Mucosa of descending colon (tissue), 3 donors: Measurements from ENCODE around the gene TMEM231. TPM values are rescaled to one million over a fixed set of nuclear protein-coding genes. Genes with fewer than 3 reads are reported as not detected.
A peak's percentile ranks its signal among the peaks of the same experiment; 100 is the strongest.

Experiments
- ATAC-seq: fragments of 200-7000 bp; cut with Tn5 transposase; one replicate; pipeline ENCODE4 v1.9.1; 2020; ENCODE audit warnings: mild to moderate bottlenecking, moderate library complexity
- DNase-seq, 3 donors: peaks; one replicate each; pipeline ENCODE4 v3.0.0-alpha.2; 2020
- H3K36me3 ChIP-seq: fragments of 200-600 bp; one replicate; pipeline ENCODE4 v1.8.0; 2021; ENCODE audit warnings: low read depth, mild to moderate bottlenecking
- H3K4me1 ChIP-seq: fragments of 200-600 bp; one replicate; pipeline ENCODE4 v1.8.0; 2021; ENCODE audit warnings: low read depth, mild to moderate bottlenecking
- H3K4me3 ChIP-seq: fragments of 200-600 bp; one replicate; pipeline ENCODE4 v1.8.0; 2021; ENCODE audit warnings: mild to moderate bottlenecking
- H3K9me3 ChIP-seq: fragments of 200-600 bp; one replicate; pipeline ENCODE4 v1.8.0; 2021; ENCODE audit warnings: mild to moderate bottlenecking
- intact Hi-C, 2 donors: fragments of 100-400 bp; cut with DNase I in 1 of 2; cut with micrococcal nuclease in 1 of 2; formaldehyde crosslinking; loops; one replicate each; pipeline versions ENCODE4 v1.11.0 to v1.11.1; 2022; cut with DNase I, micrococcal nuclease
- total RNA-seq, 3 donors: library from RNA; stranded (reverse); fragmentation: NEBNext Ultra II Directional in 2 of 3; extraction: Animal tissue kit (Norgen Biotek cat#: 25700) in 2 of 3; gene quantifications; one replicate each; pipeline versions ENCODE4 v1.2.1 to v1.2.4, GENCODE V29; 2021 to 2023
- TF ChIP-seq, protein P1 (sequence below): fragments of 200-600 bp; IDR thresholded peaks from one replicate; pipeline ENCODE4 v1.8.0; 2022; ENCODE audit warnings: antibody characterized with exemption, mild to moderate bottlenecking
- donor health status: DM: no; HTN: no; CAD: no; lungs with moderate emphysema.
- donor health status: DM: no; HTN: no; CAD: no.
- donor health status: DM: no; HTN: yes; CAD: no.

The TMEM231 gene
- total RNA-seq, 3 donors from 2014 or later: 4.7 to 7.3 (median 5.5) TPM

GRCh38 chr16:75537776-75538175 lies 18.3 kb downstream of the TMEM231 start:
- H3K4me1 ChIP-seq: peaks cover 16% of the 10 kb centered on the region
- H3K4me3 ChIP-seq: no peak overlapping the region
- ATAC-seq (peak; percentile 39), DNase-seq (no peak)
- intact Hi-C loops: no loop called here
- TF ChIP-seq, protein P1, sequence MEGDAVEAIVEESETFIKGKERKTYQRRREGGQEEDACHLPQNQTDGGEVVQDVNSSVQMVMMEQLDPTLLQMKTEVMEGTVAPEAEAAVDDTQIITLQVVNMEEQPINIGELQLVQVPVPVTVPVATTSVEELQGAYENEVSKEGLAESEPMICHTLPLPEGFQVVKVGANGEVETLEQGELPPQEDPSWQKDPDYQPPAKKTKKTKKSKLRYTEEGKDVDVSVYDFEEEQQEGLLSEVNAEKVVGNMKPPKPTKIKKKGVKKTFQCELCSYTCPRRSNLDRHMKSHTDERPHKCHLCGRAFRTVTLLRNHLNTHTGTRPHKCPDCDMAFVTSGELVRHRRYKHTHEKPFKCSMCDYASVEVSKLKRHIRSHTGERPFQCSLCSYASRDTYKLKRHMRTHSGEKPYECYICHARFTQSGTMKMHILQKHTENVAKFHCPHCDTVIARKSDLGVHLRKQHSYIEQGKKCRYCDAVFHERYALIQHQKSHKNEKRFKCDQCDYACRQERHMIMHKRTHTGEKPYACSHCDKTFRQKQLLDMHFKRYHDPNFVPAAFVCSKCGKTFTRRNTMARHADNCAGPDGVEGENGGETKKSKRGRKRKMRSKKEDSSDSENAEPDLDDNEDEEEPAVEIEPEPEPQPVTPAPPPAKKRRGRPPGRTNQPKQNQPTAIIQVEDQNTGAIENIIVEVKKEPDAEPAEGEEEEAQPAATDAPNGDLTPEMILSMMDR: no peak
- H3K9me3 ChIP-seq: no peaks in the 10 kb centered on the region
- H3K36me3 ChIP-seq: no peaks in the 10 kb centered on the region

- Histone ChIP-seq H3K4me1 (peaks cover 10% of the 10 kb centered on the region), H3K4me3 (peak within 1 kb of the TSS; percentile 19), H3K36me3 (no peaks in the 10 kb centered on the region), H3K9me3 (no peaks in the 10 kb centered on the region)
- ATAC-seq (peak; percentile 91), DNase-seq (peak; percentile 83 to 88 (median 86))
- intact Hi-C loops: no loop called here
- TF ChIP-seq, protein P1: no peak
Measured at GRCh38 chr16:75535901-75536300, 20.2 kb downstream of the TMEM231 start, which contains the start of gene CHST5. Gene CHST5 (minus strand): TSS chr16:75536108. CDS start chr16:75530384, 5,724 bp downstream.

- intact Hi-C loops: no loop called here
- TF ChIP-seq, protein P1: no peak
- H3K36me3 ChIP-seq: no peaks in the 10 kb centered on the region
- H3K4me3 ChIP-seq: peak overlapping the region; percentile 19
- DNase-seq (peak in 1 of 3 donors; percentile 56), ATAC-seq (peak; percentile 5)
- peaks cover 10% of the 10 kb centered on the region for H3K4me1 ChIP-seq
- H3K9me3 ChIP-seq: no peaks in the 10 kb centered on the region
Measured at GRCh38 chr16:75535211-75535843, 20.7 kb downstream of the TMEM231 start.

GRCh38 chr16:75534560-75535205 lies 21.4 kb downstream of the TMEM231 start:
- Histone ChIP-seq H3K36me3 (no peaks in the 10 kb centered on the region), H3K9me3 (no peaks in the 10 kb centered on the region), H3K4me3 (no peak overlapping the region), H3K4me1 (peaks cover 10% of the 10 kb centered on the region)
- DNase-seq: peak in 1 of 3 donors; percentile 46
- intact Hi-C loops: no loop called here
- TF ChIP-seq, protein P1: no peak
- ATAC-seq: peak; percentile 0

DNA sequence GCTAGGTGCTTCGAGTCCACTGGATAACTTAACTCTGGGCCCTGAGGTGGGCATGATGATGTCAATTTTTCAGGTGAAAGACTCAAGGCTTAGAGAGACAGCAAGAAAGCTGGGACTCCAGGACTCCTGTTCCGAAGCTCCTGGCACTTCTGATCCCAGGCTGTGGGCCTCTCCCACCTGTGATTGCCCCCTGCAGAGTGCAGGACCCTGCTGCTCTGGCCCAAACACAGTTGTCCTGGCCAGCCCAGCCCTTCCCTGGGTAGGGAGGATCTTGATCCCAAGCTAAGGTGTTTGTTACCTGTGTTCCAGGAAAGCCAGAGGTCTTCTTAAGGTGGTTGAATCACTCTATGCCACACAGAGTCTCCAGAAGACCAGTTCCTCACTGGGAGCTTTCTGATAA lies 23.3 kb downstream of the TMEM231 start:
- peaks cover 5% of the 10 kb centered on the region for H3K4me1 ChIP-seq
- TF ChIP-seq, protein P1: no peak
- no peaks in the 10 kb centered on the region for H3K9me3 ChIP-seq
- no peak overlapping the region for H3K4me3 ChIP-seq
- intact Hi-C loops: no loop called here
- no peak for DNase-seq
- H3K36me3 ChIP-seq: no peaks in the 10 kb centered on the region
- no peak for ATAC-seq
